Muscle of leg (tissue), 9 donors: ENCODE data around the gene ZNF672. TPM values are rescaled to one million over a fixed set of nuclear protein-coding genes. Genes with fewer than 3 reads are reported as not detected.

ENCODE experiments used
- polyA plus RNA-seq, 8 donors: library from polyadenylated mRNA; unstranded; fragments of 120-200 nt; gene quantifications; one replicate each; pipeline versions ENCODE4 v1.2.1 to v1.2.3, GENCODE V29; 2013; ENCODE audit warnings: inconsistent platforms in 1 of 8, low replicate concordance in 1 of 8; ENCODE audit not compliant: insufficient read length in 8 of 8, insufficient read depth in 1 of 8
- total RNA-seq: library from RNA; stranded (reverse); fragments of 120-200 nt; gene quantifications from one replicate; pipeline ENCODE4 v1.2.4, GENCODE V29; 2013

The ZNF672 gene
- total and polyA plus RNA-seq, 9 donors = 13.3 to 20.7 (median 17.9) TPM

Other genes starting within 250 kb of the ZNF672 start
- gene OR2T10, start 240.5 kb upstream of the ZNF672 start, total RNA-seq = not detected
- not detected for gene OR2T10, start 240.5 kb upstream of the ZNF672 start, polyA plus RNA-seq
- gene OR2T11, start 203.1 kb upstream of the ZNF672 start, total RNA-seq = not detected
- not detected for gene OR2T11, start 203.1 kb upstream of the ZNF672 start, polyA plus RNA-seq
- gene OR2T35, start 192.9 kb upstream of the ZNF672 start, total RNA-seq = not detected
- gene OR2T35, start 192.9 kb upstream of the ZNF672 start, polyA plus RNA-seq = under 1 TPM in 1 of 8 donors, not detected in 7; 0.27 TPM
- not detected for gene OR2T27, start 182.7 kb upstream of the ZNF672 start, total RNA-seq
- not detected for gene OR2T27, start 182.7 kb upstream of the ZNF672 start, polyA plus RNA-seq
- gene OR14I1, start 135.5 kb upstream of the ZNF672 start, total RNA-seq = not detected
- gene OR14I1, start 135.5 kb upstream of the ZNF672 start, polyA plus RNA-seq = not detected
- not detected for gene LYPD8, start 82.5 kb upstream of the ZNF672 start, total RNA-seq
- not detected for gene LYPD8, start 82.5 kb upstream of the ZNF672 start, polyA plus RNA-seq
- 17.2 TPM for gene SH3BP5L, start 12.3 kb upstream of the ZNF672 start, total RNA-seq
- gene SH3BP5L, start 12.3 kb upstream of the ZNF672 start, polyA plus RNA-seq = 10 to 100 TPM; 17.5 to 22.2 (median 20.2) TPM
- 18.8 TPM for gene ZNF692, start 20.9 kb downstream of the ZNF672 start, total RNA-seq
- 10 to 100 TPM; 22.0 to 42.8 (median 32.2) TPM for gene ZNF692, start 20.9 kb downstream of the ZNF672 start, polyA plus RNA-seq
- 5.4 TPM for gene PGBD2, start 68.0 kb downstream of the ZNF672 start, total RNA-seq
- gene PGBD2, start 68.0 kb downstream of the ZNF672 start, polyA plus RNA-seq = 1 to 10 TPM; 4.2 to 6.0 (median 4.8) TPM